Anterior cingulate cortex (tissue), 58 donors: Measurements from ENCODE around the gene P2RX3.

Experiments
- DNase-seq, 58 donors: peaks; one replicate each; lab custom pipeline; 2025; lab: John Stamatoyannopoulos, UW

P2RX3 gene

DNA sequence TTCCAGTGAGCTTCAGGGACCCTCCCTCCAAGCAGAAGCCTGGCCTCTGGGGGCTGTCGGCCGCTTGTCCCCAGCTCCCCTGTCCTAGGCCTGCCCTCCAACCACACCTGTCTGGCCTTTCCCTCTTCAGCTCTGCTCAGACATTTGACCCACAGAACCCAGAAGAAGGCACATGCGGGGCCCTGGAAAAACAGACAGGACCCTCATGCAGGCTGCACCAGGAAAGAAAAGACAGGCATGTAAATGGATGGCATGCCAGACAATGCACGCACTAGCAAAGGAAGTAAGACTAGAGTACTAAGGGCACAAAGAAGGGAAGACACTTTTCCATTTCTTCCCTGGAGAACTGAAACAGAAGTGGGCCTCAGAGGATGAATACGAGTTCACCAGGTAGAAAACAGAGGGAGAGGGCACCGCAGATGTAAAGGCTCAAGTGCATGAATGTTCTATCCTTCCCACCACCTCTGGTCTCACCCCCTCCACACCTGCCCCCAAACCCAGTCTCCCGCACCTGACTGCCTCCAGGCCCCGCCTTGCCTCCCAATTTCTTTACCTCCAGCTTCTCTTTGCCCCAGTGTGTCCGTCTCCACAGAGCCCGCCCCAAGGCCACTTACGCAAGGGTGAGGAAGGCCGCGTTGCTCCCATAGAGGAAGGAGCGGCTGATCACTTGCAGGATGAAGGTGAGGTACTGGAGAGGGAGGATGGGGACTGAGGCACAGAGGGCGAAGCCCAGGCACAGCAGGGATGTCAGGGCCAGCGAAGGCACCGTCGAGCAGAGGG is 71.4 kb downstream of the P2RX3 start:
- no peak for DNase-seq

DNA sequence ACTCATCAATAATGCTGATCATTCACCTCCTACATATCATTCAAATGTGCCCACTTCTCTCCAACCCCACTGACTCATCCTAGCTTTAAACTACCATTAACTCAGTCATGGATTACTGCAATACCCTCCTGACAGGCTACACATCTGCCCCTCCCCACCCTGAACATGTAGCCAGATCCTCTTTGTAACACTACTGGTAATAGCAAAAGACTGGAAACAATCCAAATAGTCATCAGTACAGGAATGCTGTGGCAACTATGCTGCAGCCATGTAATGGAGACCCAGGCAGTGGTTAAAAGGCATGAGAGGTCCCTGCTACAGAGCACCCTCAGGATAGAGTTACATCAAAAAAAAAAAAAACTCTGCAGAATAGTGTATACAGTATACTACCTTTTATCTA is 72.1 kb downstream of the P2RX3 start:
- no peak for DNase-seq

DNA sequence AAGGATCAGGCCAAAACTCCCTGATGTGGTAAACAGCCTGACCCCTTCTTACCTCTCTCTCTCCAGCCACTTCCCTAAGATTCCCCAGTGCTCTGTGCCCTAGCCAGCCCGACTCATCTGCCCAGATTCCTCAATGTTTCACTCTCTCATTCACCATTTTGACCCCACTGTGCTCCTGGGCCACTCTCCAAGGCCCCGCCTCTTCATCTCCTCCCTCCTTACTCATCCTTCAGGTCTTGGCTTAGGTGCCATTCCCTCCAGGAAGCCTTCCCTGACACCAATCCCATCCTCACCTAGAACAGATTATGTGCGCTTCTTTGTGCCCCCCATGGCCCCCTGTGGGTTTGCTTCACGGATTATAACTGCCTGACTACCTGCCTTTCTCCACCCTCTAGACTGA is 75.5 kb downstream of the P2RX3 start:
- DNase-seq = no peak

DNA sequence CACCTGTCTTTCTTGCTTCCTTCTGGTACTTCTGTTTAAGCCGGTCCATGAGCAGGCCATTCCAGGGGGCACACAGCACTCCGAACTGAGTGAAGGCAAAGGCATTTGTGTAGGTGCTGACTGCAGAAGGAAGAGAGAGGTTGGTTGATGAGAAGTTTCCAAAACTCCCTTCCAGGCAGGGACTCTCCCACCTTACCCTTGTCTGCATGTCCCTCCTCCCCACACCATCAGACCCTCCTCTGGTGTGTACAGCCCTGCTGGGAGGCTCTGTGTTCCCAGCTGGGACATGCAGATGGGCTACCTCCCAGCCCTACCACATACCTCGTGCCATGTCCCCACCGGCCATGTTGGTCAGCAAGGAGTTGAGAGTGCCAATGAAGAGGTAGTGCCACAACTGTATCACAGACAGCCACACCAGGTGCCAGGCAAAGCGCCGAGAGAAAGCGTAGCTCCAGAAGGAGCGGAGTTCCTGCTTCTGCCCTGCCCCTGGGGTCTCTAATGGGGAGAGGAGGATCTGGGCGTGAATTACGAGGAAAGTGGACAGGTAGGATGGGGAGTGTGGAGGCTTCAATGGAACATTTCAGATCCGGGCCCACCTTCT is 76.6 kb downstream of the P2RX3 start:
- DNase-seq = no peak

DNA sequence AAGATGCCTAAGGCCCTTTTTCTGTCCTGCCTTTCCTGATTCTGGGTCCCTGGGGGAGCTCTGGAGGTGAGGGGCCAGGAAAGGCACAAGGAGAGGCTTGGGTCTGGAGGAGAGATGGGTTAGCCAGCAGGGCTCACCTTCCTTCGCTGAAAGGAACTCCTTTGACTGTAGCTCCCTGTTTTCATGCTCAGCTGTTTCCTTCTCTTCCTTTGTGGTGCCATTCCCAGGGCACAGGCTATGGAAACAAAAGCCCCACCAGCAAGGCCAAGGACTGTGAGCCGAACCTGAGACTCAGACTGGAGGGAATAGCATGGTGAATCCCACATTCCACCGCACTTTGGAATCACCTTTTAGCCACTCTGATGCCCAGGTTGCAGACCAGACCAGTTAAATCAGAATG is 78.3 kb downstream of the P2RX3 start:
- DNase-seq = no peak

DNA sequence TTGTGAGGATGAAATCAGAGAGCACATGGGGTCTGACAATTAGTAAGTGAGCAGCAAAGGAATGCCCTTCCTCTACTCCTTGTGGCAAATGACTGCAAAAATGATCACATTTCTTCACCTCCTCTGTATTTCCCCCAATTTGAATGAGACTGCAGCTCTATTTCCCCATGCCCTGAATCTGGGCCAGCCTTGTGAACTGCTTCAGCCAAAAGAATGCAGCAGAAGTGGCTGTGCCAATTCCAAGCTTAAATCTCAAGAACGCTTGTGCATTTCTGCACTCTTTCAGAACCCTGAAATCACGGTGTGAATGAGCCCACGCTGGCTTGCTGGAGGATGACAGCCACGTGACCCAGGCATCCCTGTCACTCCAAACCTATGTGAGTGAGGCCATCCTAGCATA is 78.9 kb downstream of the P2RX3 start:
- peak in 1 of 58 donors; percentile 9 for DNase-seq

DNA sequence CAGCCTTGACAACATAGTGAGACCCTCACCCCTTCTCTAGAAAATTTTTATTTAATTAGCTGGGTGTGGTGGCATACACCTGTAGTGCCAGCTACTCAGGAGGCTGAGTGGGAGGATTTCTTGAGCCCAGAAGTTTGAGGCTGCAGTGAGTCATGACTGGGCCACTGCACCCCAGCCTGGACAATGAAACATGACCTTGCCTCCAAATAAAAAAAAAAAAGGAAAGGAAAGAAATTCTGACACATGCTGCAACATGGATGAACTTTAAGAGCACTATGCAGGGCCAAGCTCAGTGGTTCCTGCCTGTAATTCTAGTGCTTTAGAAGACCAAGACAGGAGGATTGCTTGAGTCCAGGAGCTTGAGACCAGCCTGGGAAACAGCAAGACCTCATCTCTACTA is 80.0 kb downstream of the P2RX3 start:
- DNase-seq = no peak

DNA sequence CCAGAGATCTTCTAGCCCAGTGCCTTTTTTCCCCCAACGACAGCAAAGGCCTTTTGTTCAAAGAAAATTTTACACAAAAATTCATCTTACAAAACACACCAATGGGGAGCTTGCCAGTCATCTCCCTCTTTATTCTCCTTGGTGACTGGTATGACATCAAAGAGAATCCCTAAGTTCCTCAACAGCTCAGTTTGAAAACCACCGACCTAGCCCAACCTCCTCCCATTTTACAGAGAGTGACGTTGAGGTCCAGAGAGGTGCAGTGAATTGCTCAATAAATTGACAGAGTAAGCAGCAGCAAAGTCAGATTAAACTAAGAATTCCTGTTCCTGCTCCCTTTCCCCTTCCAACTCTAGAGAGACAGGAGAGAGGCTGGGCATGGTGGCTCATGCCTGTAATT is 81.0 kb downstream of the P2RX3 start:
- DNase-seq = no peak

DNA sequence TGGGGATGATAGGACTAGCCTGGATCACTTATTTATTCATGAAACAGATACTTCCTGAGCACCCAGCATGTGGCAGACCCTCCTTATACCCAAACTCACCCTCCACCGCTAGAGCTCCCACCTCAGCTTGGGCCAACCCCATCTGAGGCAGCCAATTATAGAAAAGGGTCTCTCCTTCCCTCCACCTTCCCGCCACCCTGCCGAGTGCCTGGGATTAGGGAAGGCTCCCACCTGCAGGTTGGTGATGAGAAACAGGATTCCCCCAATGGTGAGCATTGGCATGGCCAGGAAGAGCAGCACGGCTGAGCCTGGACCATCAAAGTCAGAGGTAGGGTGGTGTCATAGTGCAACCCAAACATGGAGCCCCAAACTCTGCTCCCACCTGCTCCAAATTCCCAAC is 82.9 kb downstream of the P2RX3 start:
- no peak for DNase-seq

DNA sequence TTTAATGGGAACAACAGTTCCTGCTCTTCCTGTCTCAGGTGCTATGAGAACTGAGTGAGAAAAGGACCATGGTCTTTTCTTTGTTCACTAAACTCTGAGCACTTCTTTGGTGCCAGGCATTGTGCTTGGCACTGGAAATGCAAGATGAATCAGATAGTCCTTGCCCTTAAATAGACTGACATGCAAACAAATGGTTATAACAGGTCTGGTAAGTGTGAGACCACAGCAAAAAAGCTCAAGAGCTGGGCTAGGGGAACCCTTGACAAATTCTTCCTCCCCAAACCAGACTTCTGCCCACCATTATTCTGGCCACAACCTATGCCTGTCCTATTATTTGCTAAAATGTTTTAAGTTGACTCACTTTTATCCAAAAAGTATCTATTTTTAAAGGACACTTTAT is 83.7 kb downstream of the P2RX3 start:
- no peak for DNase-seq
